Body of pancreas (tissue), 4 donors: ENCODE measurements around the gene HENMT1. TPM values are rescaled to one million over a fixed set of nuclear protein-coding genes. Genes with fewer than 3 reads are reported as not detected.
"Not testable (repeated sequence)": the region's sequence is repeated elsewhere in the genome, so short reads cannot be mapped to it uniquely, and the experiment has no call there.

Experiments used
- ATAC-seq: fragments of 150-250 bp; one replicate; pipeline ENCODE4 v1.9.1; 2016
- DNase-seq, 4 donors: peaks; one replicate each; pipeline ENCODE4 v3.0.0-alpha.2; 2019
- H3K27ac ChIP-seq, 4 donors: fragments of 200-600 bp; sonication (generic); 1 replicate in 3 of 4; 2 replicates in 1 of 4; pipeline versions ENCODE4 v1.5.1 to v1.6.1; 2016 to 2019; ENCODE audit warnings: mild to moderate bottlenecking in 1 of 4, mixed read lengths in 1 of 4, moderate library complexity in 1 of 4
- H3K27me3 ChIP-seq, 2 donors: fragments of 200-600 bp; sonication (generic); one replicate each; pipeline ENCODE4 v1.6.0; 2016; ENCODE audit warnings: mild to moderate bottlenecking in 1 of 2
- H3K36me3 ChIP-seq, 2 donors: fragments of 200-600 bp; sonication (generic); replicated peaks in 1 of 2; 2 replicates each; pipeline ENCODE4 v1.5.1; 2016; ENCODE audit warnings: low read depth in 2 of 2; ENCODE audit not compliant: insufficient read depth in 1 of 2
- H3K4me1 ChIP-seq: fragments of 200-600 bp; sonication (generic); one replicate; pipeline ENCODE4 v1.6.0; 2016
- H3K4me3 ChIP-seq, 2 donors: fragments of 200-600 bp; sonication (generic); 1 replicate in 1 of 2; 2 replicates in 1 of 2; pipeline ENCODE4 v1.5.1; 2016 to 2019
- H3K9me3 ChIP-seq, 3 donors: fragments of 200-600 bp; sonication (generic); 1 replicate in 2 of 3; 2 replicates in 1 of 3; pipeline ENCODE4 v1.5.1; 2016
- CTCF ChIP-seq, 7 experiments: fragments of 450-650 bp in 4 of 7; fragments of 200-600 bp in 3 of 7; sonication (generic) in 3 of 7; IDR thresholded peaks; one replicate each; pipeline ENCODE4 v1.5.1; 2016 to 2019; ENCODE audit warnings: antibody characterized with exemption in 7 of 7
- POLR2A ChIP-seq, 3 donors: fragments of 450-650 bp; IDR thresholded peaks; one replicate each; pipeline ENCODE4 v1.6.1; 2016; ENCODE audit warnings: antibody characterized with exemption in 3 of 3, mild to moderate bottlenecking in 2 of 3
- WGBS, 2 donors: methylation state at CpG; one replicate each; pipeline ENCODE4 v1.1.5; 2017; 5-methylcytosine and 5-hydroxymethylcytosine counted together
- intact Hi-C: fragments of 100-400 bp; cut with DNase I; formaldehyde crosslinking; loops from one replicate; pipeline ENCODE4 v1.15.1; 2023
- total RNA-seq, 2 donors: library from RNA; depleted of rRNA; stranded (reverse); fragments of >200 nt; gene quantifications; one replicate each; pipeline ENCODE4 v1.1.0, GENCODE V29; 2016

The HENMT1 gene
- total RNA-seq, 2 donors from 2014 or later = 1.3 to 1.6 TPM

GRCh38 chr1:108643492-108644335 is 17.2 kb downstream of the HENMT1 start:
- intact Hi-C loops = loop anchor here (5.0 kb wide), 1 partner anchor 131 kb away; no protein-coding TSS in a partner anchor
- ATAC-seq (peak; percentile 63), DNase-seq (peak; percentile 45 to 77 (median 64))
- Histone ChIP-seq H3K27me3 (no peaks in the 10 kb centered on the region), H3K4me1 (peaks cover 7% of the 10 kb centered on the region), H3K27ac (no peak overlapping the region), H3K36me3 (no peaks in the 10 kb centered on the region), H3K4me3 (no peak overlapping the region), H3K9me3 (no peaks in the 10 kb centered on the region)
- 23 to 26% methylated on average over 3 of the region's 3 CpGs for WGBS, 2 donors
- TF ChIP-seq POLR2A (IDR thresholded peaks at IDR 0.05) = no peak
- peak in 6 of 7 experiments; percentile 46 to 77 (median 70) for TF ChIP-seq CTCF (IDR thresholded peaks at IDR 0.05)

GRCh38 chr1:108640863-108641262 is 20.0 kb downstream of the HENMT1 start:
- not testable (repeated sequence) for H3K4me1 ChIP-seq, H3K36me3 ChIP-seq, ATAC-seq, DNase-seq, H3K9me3 ChIP-seq, H3K27me3 ChIP-seq, H3K27ac ChIP-seq, H3K4me3 ChIP-seq
- WGBS, 2 donors = 96 to 97% methylated on average over 11 to 26 of the region's 28 CpGs
- intact Hi-C loops = loop anchor here (5.0 kb wide), 1 partner anchor 129 kb away; no protein-coding TSS in a partner anchor

- Histone ChIP-seq H3K36me3 (peaks cover 0 to 3% of the 10 kb centered on the region in 2 donors), H3K27me3 (no peaks in the 10 kb centered on the region), H3K9me3 (no peaks in the 10 kb centered on the region), H3K4me3 (no peak overlapping the region), H3K27ac (no peak overlapping the region), H3K4me1 (no peaks in the 10 kb centered on the region)
- 77 to 83% methylated on average over 9 of the region's 9 CpGs for WGBS, 2 donors
- DNase-seq (no peak), ATAC-seq (no peak)
- no peak for TF ChIP-seq POLR2A (IDR thresholded peaks at IDR 0.05)
- TF ChIP-seq CTCF (IDR thresholded peaks at IDR 0.05) = no peak
- intact Hi-C loops = loop anchor here (5.0 kb wide), 1 partner anchor 128 kb away; no protein-coding TSS in a partner anchor
Measured at GRCh38 chr1:108639899-108640560, 20.9 kb downstream of the HENMT1 start.

- ATAC-seq (no peak), DNase-seq (no peak)
- H3K36me3 ChIP-seq = peaks cover 0 to 4% of the 10 kb centered on the region in 2 donors
- TF ChIP-seq POLR2A (IDR thresholded peaks at IDR 0.05) (no peak), CTCF (IDR thresholded peaks at IDR 0.05) (no peak)
- intact Hi-C loops = no loop called here
- no peaks in the 10 kb centered on the region for H3K9me3 ChIP-seq
- no peaks in the 10 kb centered on the region for H3K27me3 ChIP-seq
- no peaks in the 10 kb centered on the region for H3K4me1 ChIP-seq
- no peak overlapping the region for H3K27ac ChIP-seq
- H3K4me3 ChIP-seq = no peak overlapping the region
- 89 to 95% methylated on average over 2 of the region's 2 CpGs for WGBS, 2 donors
Measured at GRCh38 chr1:108636876-108637275, 24.0 kb downstream of the HENMT1 start.

GRCh38 chr1:108634521-108634920 is 26.4 kb downstream of the HENMT1 start:
- WGBS, 2 donors = 88 to 89% methylated on average over 2 to 3 of the region's 3 CpGs
- Histone ChIP-seq H3K36me3 (peaks cover 0 to 7% of the 10 kb centered on the region in 2 donors), H3K9me3 (no peaks in the 10 kb centered on the region), H3K27me3 (no peaks in the 10 kb centered on the region), H3K4me3 (no peak overlapping the region), H3K27ac (no peak overlapping the region), H3K4me1 (no peaks in the 10 kb centered on the region)
- no peak for TF ChIP-seq POLR2A (IDR thresholded peaks at IDR 0.05)
- no peak for TF ChIP-seq CTCF (IDR thresholded peaks at IDR 0.05)
- intact Hi-C loops = no loop called here
- ATAC-seq = no peak
- no peak for DNase-seq
